GM23338 (cell line): ENCODE results near the gene NDUFB6. TPM values are rescaled to one million over a fixed set of nuclear protein-coding genes. Genes with fewer than 3 reads are reported as not detected.

Experiments
- ATAC-seq: fragments of 200-7000 bp; cut with Tn5 transposase; 3 replicates; pipeline ENCODE4 v1.9.1; 2020
- DNase-seq: peaks from one replicate; pipeline ENCODE4 v3.0.0-alpha.2; 2015; ENCODE audit warnings: low spot score
- H2AFZ ChIP-seq: fragments of 200-600 bp; sonication (generic); 2 replicates; pipeline ENCODE4 v1.8.0; 2016; ENCODE audit warnings: antibody characterized with exemption, mild to moderate bottlenecking, moderate library complexity
- H3F3A ChIP-seq: fragments of 200-600 bp; sonication (generic); replicated peaks from 2 replicates; pipeline ENCODE4 v1.8.0; 2017; ENCODE audit warnings: antibody characterized with exemption, mixed run types, low read depth
- H3K27ac ChIP-seq: fragments of 200-600 bp; sonication (generic); 2 replicates; pipeline ENCODE4 v1.6.1; 2016; ENCODE audit warnings: low read depth
- H3K27me3 ChIP-seq: fragments of 200-600 bp; sonication (generic); 2 replicates; pipeline ENCODE4 v1.8.0; 2016; ENCODE audit warnings: mild to moderate bottlenecking, mixed run types, moderate library complexity; ENCODE audit not compliant: insufficient read depth
- H3K36me3 ChIP-seq: fragments of 200-600 bp; sonication (generic); 2 replicates; pipeline ENCODE4 v1.8.0; 2016; ENCODE audit warnings: mild to moderate bottlenecking; ENCODE audit not compliant: insufficient read depth
- H3K4me1 ChIP-seq: fragments of 200-600 bp; sonication (generic); 2 replicates; pipeline ENCODE4 v1.8.0; 2016; ENCODE audit warnings: mild to moderate bottlenecking, moderate library complexity; ENCODE audit not compliant: insufficient read depth
- H3K4me2 ChIP-seq: fragments of 200-600 bp; sonication (generic); 2 replicates; pipeline ENCODE4 v1.7.1; 2017; ENCODE audit warnings: mixed run types
- H3K4me3 ChIP-seq: fragments of 200-600 bp; sonication (generic); 2 replicates; pipeline ENCODE4 v1.6.1; 2016; ENCODE audit warnings: mixed run types
- H3K79me2 ChIP-seq: fragments of 200-600 bp; sonication (generic); replicated peaks from 2 replicates; pipeline ENCODE4 v1.8.0; 2017; ENCODE audit warnings: mild to moderate bottlenecking; ENCODE audit not compliant: insufficient read depth
- H3K9me2 ChIP-seq: fragments of 200-600 bp; sonication (generic); 2 replicates; pipeline ENCODE4 v1.8.0; 2017; ENCODE audit not compliant: insufficient read depth
- H4K20me1 ChIP-seq: fragments of 200-600 bp; sonication (generic); replicated peaks from 2 replicates; pipeline ENCODE4 v1.8.0; 2017; ENCODE audit warnings: mild to moderate bottlenecking; ENCODE audit not compliant: insufficient read depth
- H3K27ac Mint-ChIP-seq: 2 replicates; pipeline ENCODE4 v1.8.0; 2020; ENCODE audit warnings: inconsistent platforms, mild to moderate bottlenecking, moderate library complexity, mixed read lengths
- H3K27me3 Mint-ChIP-seq: 3 replicates; pipeline ENCODE4 v1.8.0; 2022; ENCODE audit warnings: low read depth, mild to moderate bottlenecking, moderate library complexity, mixed read lengths, inconsistent platforms; ENCODE audit not compliant: insufficient read depth, poor library complexity
- H3K36me3 Mint-ChIP-seq: 3 replicates; pipeline ENCODE4 v1.8.0; 2021; ENCODE audit warnings: low read depth, mild to moderate bottlenecking, inconsistent platforms, moderate library complexity, mixed read lengths
- H3K4me1 Mint-ChIP-seq: 3 replicates; pipeline ENCODE4 v1.8.0; 2020; ENCODE audit warnings: mild to moderate bottlenecking, inconsistent platforms, mixed read lengths
- H3K4me3 Mint-ChIP-seq: 3 replicates; pipeline ENCODE4 v1.8.0; 2021; ENCODE audit warnings: moderate library complexity, mild to moderate bottlenecking, inconsistent platforms, mixed read lengths
- H3K9me3 Mint-ChIP-seq: 3 replicates; pipeline ENCODE4 v1.8.0; 2020; ENCODE audit warnings: moderate library complexity, mild to moderate bottlenecking, inconsistent platforms, mixed read lengths
- CREB1 ChIP-seq: fragments of 250-450 bp; sonication (Bioruptor Pico); IDR thresholded peaks from 2 replicates; pipeline ENCODE4 v1.5.0; 2020; ENCODE audit warnings: low read depth, mild to moderate bottlenecking, moderate library complexity
- EZH2 ChIP-seq: fragments of 200-600 bp; sonication (generic); IDR thresholded peaks from one replicate; pipeline ENCODE4 v1.8.0; 2017; ENCODE audit warnings: antibody characterized with exemption, mild to moderate bottlenecking, low read depth; ENCODE audit not compliant: unreplicated experiment
- EZH2phosphoT487 ChIP-seq: fragments of 200-600 bp; sonication (generic); IDR thresholded peaks from one replicate; pipeline ENCODE4 v1.8.1; 2018; ENCODE audit warnings: antibody characterized with exemption; ENCODE audit not compliant: unreplicated experiment
- STAT1 ChIP-seq: IDR thresholded peaks from one replicate; pipeline ENCODE4 v1.6.1; 2016; ENCODE audit warnings: antibody characterized with exemption; ENCODE audit not compliant: unreplicated experiment
- ZNF114 ChIP-seq: fragments of 250-450 bp; sonication (Bioruptor Pico); IDR thresholded peaks from 2 replicates; pipeline ENCODE4 v1.5.0; 2020; ENCODE audit warnings: mild to moderate bottlenecking, moderate library complexity
- polyA plus RNA-seq: library from polyadenylated mRNA; unstranded; fragments of >200 nt; fragmentation: Nextera tagmentation; extraction: Ambion mirVana; gene quantifications from 2 replicates; pipeline ENCODE4 v1.2.1, GENCODE V29; 2016
- total RNA-seq: library from RNA; depleted of rRNA; stranded (reverse); fragments of >200 nt; shearing (Covaris generic); gene quantifications from 2 replicates; pipeline ENCODE4 v1.2.3, GENCODE V29; 2014
- TF ChIP-seq, protein P1 (sequence below): fragments of 250-450 bp; sonication (Bioruptor Pico); IDR thresholded peaks from 2 replicates; pipeline ENCODE4 v1.5.0; 2020; ENCODE audit warnings: mild to moderate bottlenecking, moderate library complexity
- TF ChIP-seq, protein P2 (sequence below): IDR thresholded peaks from 2 replicates; pipeline ENCODE4 v1.6.1; 2016; ENCODE audit warnings: antibody characterized with exemption
- TF ChIP-seq, protein P3 (sequence below): IDR thresholded peaks from one replicate; pipeline ENCODE4 v1.6.1; 2018; ENCODE audit warnings: antibody characterized with exemption; ENCODE audit not compliant: unreplicated experiment

The NDUFB6 gene
- total and polyA plus RNA-seq, 2 experiments from 2014 or later: 56.5 to 231 TPM

DNA sequence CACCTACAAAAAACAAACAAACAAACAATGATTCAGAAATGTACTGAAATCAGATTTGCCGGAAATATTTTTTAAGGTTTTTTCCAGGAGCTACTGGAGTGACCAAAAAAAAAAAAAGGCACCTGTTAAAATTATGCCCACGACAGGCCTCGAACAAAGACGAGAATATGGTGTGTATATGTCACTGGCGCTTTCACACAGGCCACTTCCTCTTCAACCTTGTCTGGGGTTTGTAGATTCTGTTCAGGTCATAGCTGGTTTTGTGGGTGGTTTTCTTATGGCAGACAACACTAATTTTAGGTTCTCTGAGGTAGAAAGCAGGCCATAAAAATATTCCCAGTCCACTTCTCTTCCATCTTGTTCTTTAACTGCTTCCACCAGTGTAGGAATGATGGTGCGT is 7.0 kb downstream of the NDUFB6 start:
- Histone ChIP-seq H3K79me2 (peaks cover 39% of the 10 kb centered on the region), H3K36me3 (peaks cover 12% of the 10 kb centered on the region; the same call in 1 of the 2 replicates), H4K20me1 (no peaks in the 10 kb centered on the region), H3K27ac (no peak overlapping the region), H3K4me1 (0 out of 2 replicates have a peak, but pooled peaks cover 2% of the 10 kb centered on the region), H3F3A (no peaks in the 10 kb centered on the region), H2AFZ (no peak overlapping the region), H3K4me3 (no peak overlapping the region), H3K27me3 (no peaks in the 10 kb centered on the region), H3K4me2 (no peak overlapping the region), H3K9me2 (no peaks in the 10 kb centered on the region)
- ATAC-seq: no peak
- DNase-seq: no peak
- no peak overlapping the region; the same call in 1 of the 2 replicates for H3K27ac Mint-ChIP-seq
- H3K4me1 Mint-ChIP-seq: no peaks in the 10 kb centered on the region
- TF ChIP-seq EZH2: no peak
- TF ChIP-seq, protein P1, sequence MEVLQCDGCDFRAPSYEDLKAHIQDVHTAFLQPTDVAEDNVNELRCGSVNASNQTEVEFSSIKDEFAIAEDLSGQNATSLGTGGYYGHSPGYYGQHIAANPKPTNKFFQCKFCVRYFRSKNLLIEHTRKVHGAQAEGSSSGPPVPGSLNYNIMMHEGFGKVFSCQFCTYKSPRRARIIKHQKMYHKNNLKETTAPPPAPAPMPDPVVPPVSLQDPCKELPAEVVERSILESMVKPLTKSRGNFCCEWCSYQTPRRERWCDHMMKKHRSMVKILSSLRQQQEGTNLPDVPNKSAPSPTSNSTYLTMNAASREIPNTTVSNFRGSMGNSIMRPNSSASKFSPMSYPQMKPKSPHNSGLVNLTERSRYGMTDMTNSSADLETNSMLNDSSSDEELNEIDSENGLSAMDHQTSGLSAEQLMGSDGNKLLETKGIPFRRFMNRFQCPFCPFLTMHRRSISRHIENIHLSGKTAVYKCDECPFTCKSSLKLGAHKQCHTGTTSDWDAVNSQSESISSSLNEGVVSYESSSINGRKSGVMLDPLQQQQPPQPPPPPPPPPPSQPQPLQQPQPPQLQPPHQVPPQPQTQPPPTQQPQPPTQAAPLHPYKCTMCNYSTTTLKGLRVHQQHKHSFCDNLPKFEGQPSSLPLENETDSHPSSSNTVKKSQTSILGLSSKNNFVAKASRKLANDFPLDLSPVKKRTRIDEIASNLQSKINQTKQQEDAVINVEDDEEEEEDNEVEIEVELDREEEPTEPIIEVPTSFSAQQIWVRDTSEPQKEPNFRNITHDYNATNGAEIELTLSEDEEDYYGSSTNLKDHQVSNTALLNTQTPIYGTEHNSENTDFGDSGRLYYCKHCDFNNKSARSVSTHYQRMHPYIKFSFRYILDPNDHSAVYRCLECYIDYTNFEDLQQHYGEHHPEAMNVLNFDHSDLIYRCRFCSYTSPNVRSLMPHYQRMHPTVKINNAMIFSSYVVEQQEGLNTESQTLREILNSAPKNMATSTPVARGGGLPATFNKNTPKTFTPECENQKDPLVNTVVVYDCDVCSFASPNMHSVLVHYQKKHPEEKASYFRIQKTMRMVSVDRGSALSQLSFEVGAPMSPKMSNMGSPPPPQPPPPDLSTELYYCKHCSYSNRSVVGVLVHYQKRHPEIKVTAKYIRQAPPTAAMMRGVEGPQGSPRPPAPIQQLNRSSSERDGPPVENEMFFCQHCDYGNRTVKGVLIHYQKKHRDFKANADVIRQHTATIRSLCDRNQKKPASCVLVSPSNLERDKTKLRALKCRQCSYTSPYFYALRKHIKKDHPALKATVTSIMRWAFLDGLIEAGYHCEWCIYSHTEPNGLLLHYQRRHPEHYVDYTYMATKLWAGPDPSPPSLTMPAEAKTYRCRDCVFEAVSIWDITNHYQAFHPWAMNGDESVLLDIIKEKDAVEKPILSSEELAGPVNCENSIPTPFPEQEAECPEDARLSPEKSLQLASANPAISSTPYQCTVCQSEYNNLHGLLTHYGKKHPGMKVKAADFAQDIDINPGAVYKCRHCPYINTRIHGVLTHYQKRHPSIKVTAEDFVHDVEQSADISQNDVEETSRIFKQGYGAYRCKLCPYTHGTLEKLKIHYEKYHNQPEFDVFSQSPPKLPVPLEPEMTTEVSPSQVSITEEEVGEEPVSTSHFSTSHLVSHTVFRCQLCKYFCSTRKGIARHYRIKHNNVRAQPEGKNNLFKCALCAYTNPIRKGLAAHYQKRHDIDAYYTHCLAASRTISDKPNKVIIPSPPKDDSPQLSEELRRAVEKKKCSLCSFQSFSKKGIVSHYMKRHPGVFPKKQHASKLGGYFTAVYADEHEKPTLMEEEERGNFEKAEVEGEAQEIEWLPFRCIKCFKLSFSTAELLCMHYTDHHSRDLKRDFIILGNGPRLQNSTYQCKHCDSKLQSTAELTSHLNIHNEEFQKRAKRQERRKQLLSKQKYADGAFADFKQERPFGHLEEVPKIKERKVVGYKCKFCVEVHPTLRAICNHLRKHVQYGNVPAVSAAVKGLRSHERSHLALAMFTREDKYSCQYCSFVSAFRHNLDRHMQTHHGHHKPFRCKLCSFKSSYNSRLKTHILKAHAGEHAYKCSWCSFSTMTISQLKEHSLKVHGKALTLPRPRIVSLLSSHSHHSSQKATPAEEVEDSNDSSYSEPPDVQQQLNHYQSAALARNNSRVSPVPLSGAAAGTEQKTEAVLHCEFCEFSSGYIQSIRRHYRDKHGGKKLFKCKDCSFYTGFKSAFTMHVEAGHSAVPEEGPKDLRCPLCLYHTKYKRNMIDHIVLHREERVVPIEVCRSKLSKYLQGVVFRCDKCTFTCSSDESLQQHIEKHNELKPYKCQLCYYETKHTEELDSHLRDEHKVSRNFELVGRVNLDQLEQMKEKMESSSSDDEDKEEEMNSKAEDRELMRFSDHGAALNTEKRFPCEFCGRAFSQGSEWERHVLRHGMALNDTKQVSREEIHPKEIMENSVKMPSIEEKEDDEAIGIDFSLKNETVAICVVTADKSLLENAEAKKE: no peak
- no peak for TF ChIP-seq ZNF114
- no peak for TF ChIP-seq CREB1 (CRISPR knock-in tag)
- TF ChIP-seq, protein P2, sequence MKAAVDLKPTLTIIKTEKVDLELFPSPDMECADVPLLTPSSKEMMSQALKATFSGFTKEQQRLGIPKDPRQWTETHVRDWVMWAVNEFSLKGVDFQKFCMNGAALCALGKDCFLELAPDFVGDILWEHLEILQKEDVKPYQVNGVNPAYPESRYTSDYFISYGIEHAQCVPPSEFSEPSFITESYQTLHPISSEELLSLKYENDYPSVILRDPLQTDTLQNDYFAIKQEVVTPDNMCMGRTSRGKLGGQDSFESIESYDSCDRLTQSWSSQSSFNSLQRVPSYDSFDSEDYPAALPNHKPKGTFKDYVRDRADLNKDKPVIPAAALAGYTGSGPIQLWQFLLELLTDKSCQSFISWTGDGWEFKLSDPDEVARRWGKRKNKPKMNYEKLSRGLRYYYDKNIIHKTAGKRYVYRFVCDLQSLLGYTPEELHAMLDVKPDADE: no peak
- TF ChIP-seq, protein P3, sequence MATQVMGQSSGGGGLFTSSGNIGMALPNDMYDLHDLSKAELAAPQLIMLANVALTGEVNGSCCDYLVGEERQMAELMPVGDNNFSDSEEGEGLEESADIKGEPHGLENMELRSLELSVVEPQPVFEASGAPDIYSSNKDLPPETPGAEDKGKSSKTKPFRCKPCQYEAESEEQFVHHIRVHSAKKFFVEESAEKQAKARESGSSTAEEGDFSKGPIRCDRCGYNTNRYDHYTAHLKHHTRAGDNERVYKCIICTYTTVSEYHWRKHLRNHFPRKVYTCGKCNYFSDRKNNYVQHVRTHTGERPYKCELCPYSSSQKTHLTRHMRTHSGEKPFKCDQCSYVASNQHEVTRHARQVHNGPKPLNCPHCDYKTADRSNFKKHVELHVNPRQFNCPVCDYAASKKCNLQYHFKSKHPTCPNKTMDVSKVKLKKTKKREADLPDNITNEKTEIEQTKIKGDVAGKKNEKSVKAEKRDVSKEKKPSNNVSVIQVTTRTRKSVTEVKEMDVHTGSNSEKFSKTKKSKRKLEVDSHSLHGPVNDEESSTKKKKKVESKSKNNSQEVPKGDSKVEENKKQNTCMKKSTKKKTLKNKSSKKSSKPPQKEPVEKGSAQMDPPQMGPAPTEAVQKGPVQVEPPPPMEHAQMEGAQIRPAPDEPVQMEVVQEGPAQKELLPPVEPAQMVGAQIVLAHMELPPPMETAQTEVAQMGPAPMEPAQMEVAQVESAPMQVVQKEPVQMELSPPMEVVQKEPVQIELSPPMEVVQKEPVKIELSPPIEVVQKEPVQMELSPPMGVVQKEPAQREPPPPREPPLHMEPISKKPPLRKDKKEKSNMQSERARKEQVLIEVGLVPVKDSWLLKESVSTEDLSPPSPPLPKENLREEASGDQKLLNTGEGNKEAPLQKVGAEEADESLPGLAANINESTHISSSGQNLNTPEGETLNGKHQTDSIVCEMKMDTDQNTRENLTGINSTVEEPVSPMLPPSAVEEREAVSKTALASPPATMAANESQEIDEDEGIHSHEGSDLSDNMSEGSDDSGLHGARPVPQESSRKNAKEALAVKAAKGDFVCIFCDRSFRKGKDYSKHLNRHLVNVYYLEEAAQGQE: no peak
- TF ChIP-seq STAT1: no peak
- no peak for TF ChIP-seq EZH2phosphoT487
- H3K4me3 Mint-ChIP-seq: no peak overlapping the region
- no peaks in the 10 kb centered on the region for H3K9me3 Mint-ChIP-seq
- H3K36me3 Mint-ChIP-seq: peaks cover 35% of the 10 kb centered on the region
- H3K27me3 Mint-ChIP-seq: no peaks in the 10 kb centered on the region
